Dendritic cell treated with granulocyte-macrophage colony-stimulating factor and Interleukin-4, amounts not matched to agents 40 ng/mL and 50 ng/mL, for 4 days (primary cell): ENCODE data around the gene GRID2.

Experiments
- H3K27ac Mint-ChIP-seq: one replicate; pipeline ENCODE4 v1.8.0; 2022; ENCODE audit warnings: mild to moderate bottlenecking, mixed read lengths
- H3K27me3 Mint-ChIP-seq: one replicate; pipeline ENCODE4 v1.8.0; 2022; ENCODE audit warnings: mild to moderate bottlenecking, mixed read lengths
- H3K36me3 Mint-ChIP-seq: one replicate; pipeline ENCODE4 v1.8.0; 2022; ENCODE audit warnings: low read depth, mixed read lengths
- H3K4me1 Mint-ChIP-seq: one replicate; pipeline ENCODE4 v1.8.0; 2022; ENCODE audit warnings: low read depth, mixed read lengths
- H3K4me3 Mint-ChIP-seq: one replicate; pipeline ENCODE4 v1.8.0; 2022; ENCODE audit warnings: mild to moderate bottlenecking, moderate library complexity, mixed read lengths
- H3K9me3 Mint-ChIP-seq: one replicate; pipeline ENCODE4 v1.8.0; 2022; ENCODE audit warnings: mixed read lengths
- intact Hi-C: fragments of 100-400 bp; cut with micrococcal nuclease; formaldehyde crosslinking; loops from one replicate; pipeline ENCODE4 v1.15.0; 2022

Gene GRID2

GRCh38 chr4:92303621-92304027 lies at the start of gene GRID2:
TSS of gene GRID2 (plus strand) at chr4:92303966.
- H3K36me3 Mint-ChIP-seq = no peaks in the 10 kb centered on the region
- no peak within 1 kb of the TSS for H3K4me3 Mint-ChIP-seq
- peaks cover 44% of the 10 kb centered on the region for H3K27me3 Mint-ChIP-seq
- no peaks in the 10 kb centered on the region for H3K9me3 Mint-ChIP-seq
- H3K27ac Mint-ChIP-seq = no peak within 1 kb of the TSS
- intact Hi-C loops = no loop called here
- peaks cover 10% of the 10 kb centered on the region for H3K4me1 Mint-ChIP-seq

GRCh38 chr4:92253986-92254671 lies 49.6 kb upstream of the GRID2 start:
- no peaks in the 10 kb centered on the region for H3K4me1 Mint-ChIP-seq
- no peaks in the 10 kb centered on the region for H3K36me3 Mint-ChIP-seq
- intact Hi-C loops = no loop called here
- no peak overlapping the region for H3K27ac Mint-ChIP-seq
- H3K9me3 Mint-ChIP-seq = peaks cover 57% of the 10 kb centered on the region
- H3K4me3 Mint-ChIP-seq = no peak overlapping the region
- no peaks in the 10 kb centered on the region for H3K27me3 Mint-ChIP-seq

GRCh38 chr4:92254767-92255442 lies 48.9 kb upstream of the GRID2 start:
- H3K9me3 Mint-ChIP-seq = peaks cover 57% of the 10 kb centered on the region
- H3K27me3 Mint-ChIP-seq = no peaks in the 10 kb centered on the region
- no peak overlapping the region for H3K27ac Mint-ChIP-seq
- H3K4me3 Mint-ChIP-seq = no peak overlapping the region
- no peaks in the 10 kb centered on the region for H3K4me1 Mint-ChIP-seq
- H3K36me3 Mint-ChIP-seq = no peaks in the 10 kb centered on the region
- intact Hi-C loops = no loop called here

- Mint-ChIP-seq H3K27me3 (no peaks in the 10 kb centered on the region), H3K27ac (no peak overlapping the region), H3K4me1 (no peaks in the 10 kb centered on the region), H3K9me3 (peaks cover 56% of the 10 kb centered on the region), H3K4me3 (no peak overlapping the region), H3K36me3 (no peaks in the 10 kb centered on the region)
- intact Hi-C loops = no loop called here
Measured at GRCh38 chr4:92255920-92256244, 47.9 kb upstream of the GRID2 start.

GRCh38 chr4:92257931-92258857 lies 45.6 kb upstream of the GRID2 start:
- Mint-ChIP-seq H3K4me3 (no peak overlapping the region), H3K27ac (no peak overlapping the region), H3K9me3 (peaks cover 40% of the 10 kb centered on the region), H3K36me3 (no peaks in the 10 kb centered on the region), H3K27me3 (no peaks in the 10 kb centered on the region), H3K4me1 (no peaks in the 10 kb centered on the region)
- intact Hi-C loops = no loop called here

GRCh38 chr4:92261256-92261655 lies 42.5 kb upstream of the GRID2 start:
- peaks cover 21% of the 10 kb centered on the region for H3K9me3 Mint-ChIP-seq
- no peaks in the 10 kb centered on the region for H3K36me3 Mint-ChIP-seq
- H3K27me3 Mint-ChIP-seq = no peaks in the 10 kb centered on the region
- no peak overlapping the region for H3K27ac Mint-ChIP-seq
- H3K4me3 Mint-ChIP-seq = no peak overlapping the region
- H3K4me1 Mint-ChIP-seq = no peaks in the 10 kb centered on the region
- intact Hi-C loops = no loop called here

- no peaks in the 10 kb centered on the region for H3K36me3 Mint-ChIP-seq
- no peaks in the 10 kb centered on the region for H3K4me1 Mint-ChIP-seq
- H3K27ac Mint-ChIP-seq = no peak overlapping the region
- no peaks in the 10 kb centered on the region for H3K27me3 Mint-ChIP-seq
- peaks cover 10% of the 10 kb centered on the region for H3K9me3 Mint-ChIP-seq
- intact Hi-C loops = no loop called here
- H3K4me3 Mint-ChIP-seq = no peak overlapping the region
Measured at GRCh38 chr4:92262371-92262770, 41.4 kb upstream of the GRID2 start.

- Mint-ChIP-seq H3K27me3 (no peaks in the 10 kb centered on the region), H3K4me1 (no peaks in the 10 kb centered on the region), H3K27ac (no peak overlapping the region), H3K4me3 (no peak overlapping the region), H3K9me3 (peaks cover 5% of the 10 kb centered on the region), H3K36me3 (no peaks in the 10 kb centered on the region)
- intact Hi-C loops = no loop called here
Measured at GRCh38 chr4:92263010-92263409, 40.8 kb upstream of the GRID2 start.

- Mint-ChIP-seq H3K27ac (no peak overlapping the region), H3K4me1 (no peaks in the 10 kb centered on the region), H3K27me3 (no peaks in the 10 kb centered on the region), H3K9me3 (no peaks in the 10 kb centered on the region), H3K36me3 (no peaks in the 10 kb centered on the region), H3K4me3 (no peak overlapping the region)
- intact Hi-C loops = no loop called here
Measured at GRCh38 chr4:92263575-92263974, 40.2 kb upstream of the GRID2 start.

GRCh38 chr4:92264163-92264562 lies 39.6 kb upstream of the GRID2 start:
- H3K27me3 Mint-ChIP-seq = no peaks in the 10 kb centered on the region
- no peaks in the 10 kb centered on the region for H3K4me1 Mint-ChIP-seq
- no peaks in the 10 kb centered on the region for H3K9me3 Mint-ChIP-seq
- intact Hi-C loops = no loop called here
- no peak overlapping the region for H3K27ac Mint-ChIP-seq
- H3K36me3 Mint-ChIP-seq = no peaks in the 10 kb centered on the region
- H3K4me3 Mint-ChIP-seq = no peak overlapping the region

- no peak overlapping the region for H3K4me3 Mint-ChIP-seq
- no peaks in the 10 kb centered on the region for H3K9me3 Mint-ChIP-seq
- H3K27ac Mint-ChIP-seq = no peak overlapping the region
- no peaks in the 10 kb centered on the region for H3K4me1 Mint-ChIP-seq
- intact Hi-C loops = no loop called here
- H3K36me3 Mint-ChIP-seq = no peaks in the 10 kb centered on the region
- H3K27me3 Mint-ChIP-seq = no peaks in the 10 kb centered on the region
Measured at GRCh38 chr4:92265021-92265420, 38.7 kb upstream of the GRID2 start.

- Mint-ChIP-seq H3K4me1 (no peaks in the 10 kb centered on the region), H3K27me3 (no peaks in the 10 kb centered on the region)
Measured at GRCh38 chr4:92265798-92266197, 38.0 kb upstream of the GRID2 start.

GRCh38 chr4:92266521-92266920 lies 37.2 kb upstream of the GRID2 start:
- H3K27ac Mint-ChIP-seq = no peak overlapping the region
- H3K27me3 Mint-ChIP-seq = no peaks in the 10 kb centered on the region
- intact Hi-C loops = no loop called here

More at GRCh38 chr4:92265798-92266197, 38.0 kb upstream of the GRID2 start:
- no peak overlapping the region for H3K4me3 Mint-ChIP-seq
- H3K36me3 Mint-ChIP-seq = no peaks in the 10 kb centered on the region
- intact Hi-C loops = no loop called here
- no peak overlapping the region for H3K27ac Mint-ChIP-seq
- H3K9me3 Mint-ChIP-seq = no peaks in the 10 kb centered on the region

GRCh38 chr4:92268642-92269041 lies 35.1 kb upstream of the GRID2 start:
- no peaks in the 10 kb centered on the region for H3K9me3 Mint-ChIP-seq
- intact Hi-C loops = no loop called here
- no peaks in the 10 kb centered on the region for H3K27me3 Mint-ChIP-seq
- no peak overlapping the region for H3K27ac Mint-ChIP-seq
- H3K36me3 Mint-ChIP-seq = no peaks in the 10 kb centered on the region
- H3K4me1 Mint-ChIP-seq = no peaks in the 10 kb centered on the region
- H3K4me3 Mint-ChIP-seq = no peak overlapping the region

More at GRCh38 chr4:92266521-92266920, 37.2 kb upstream of the GRID2 start:
- no peaks in the 10 kb centered on the region for H3K4me1 Mint-ChIP-seq
- H3K9me3 Mint-ChIP-seq = no peaks in the 10 kb centered on the region
- no peak overlapping the region for H3K4me3 Mint-ChIP-seq
- no peaks in the 10 kb centered on the region for H3K36me3 Mint-ChIP-seq
